Measurements from ENCODE around the gene ROCK2.
"Not testable (repeated sequence)": the region's sequence is repeated elsewhere in the genome, so short reads cannot be mapped to it uniquely, and the experiment has no call there.

ROCK2 gene

GRCh38 chr2:11275910-11276309 is 68.5 kb downstream of the ROCK2 start:
- ChIA-PET CTCF (no interaction called here), POLR2A (ENCODE audit: low non-redundant PET) (no interaction called here)
- no peak overlapping the region for H3K27ac ChIP-seq
- no peak for TF ChIP-seq CTCF (conservative IDR thresholded peaks at IDR 0.05; ENCODE audit: low read depth)
- no peak for DNase-seq (ENCODE audit: low spot score)

- H3K27ac ChIP-seq, result no peak overlapping the region
- no peak for DNase-seq (ENCODE audit: low spot score)
- POLR2A ChIA-PET (ENCODE audit: low non-redundant PET), result no interaction called here
- TF ChIP-seq CTCF (conservative IDR thresholded peaks at IDR 0.05; ENCODE audit: low read depth), result no peak
- CTCF ChIA-PET, result no interaction called here
These were observed 73.5 kb downstream of the ROCK2 start for GRCh38 chr2:11270891-11271290.

- no peak for DNase-seq (ENCODE audit: low spot score)
- CTCF ChIA-PET, result interaction anchor here (0.6 kb wide), 1 partner anchor 516 kb away, joined by 5 read pairs; no protein-coding TSS in a partner anchor
- H3K27ac ChIP-seq, result no peak overlapping the region
- TF ChIP-seq CTCF (conservative IDR thresholded peaks at IDR 0.05; ENCODE audit: low read depth), result no peak
- POLR2A ChIA-PET (ENCODE audit: low non-redundant PET), result no interaction called here
These were observed 76.5 kb downstream of the ROCK2 start for GRCh38 chr2:11267931-11268330.

GRCh38 chr2:11264818-11265217 is 79.6 kb downstream of the ROCK2 start:
- CTCF ChIA-PET, result no interaction called here
- DNase-seq (ENCODE audit: low spot score), result no peak
- no peak for TF ChIP-seq CTCF (conservative IDR thresholded peaks at IDR 0.05; ENCODE audit: low read depth)

GRCh38 chr2:11264007-11264406 is 80.4 kb downstream of the ROCK2 start:
- no peak overlapping the region for H3K27ac ChIP-seq
- no peak for TF ChIP-seq CTCF (conservative IDR thresholded peaks at IDR 0.05; ENCODE audit: low read depth)
- ChIA-PET CTCF (no interaction called here), POLR2A (ENCODE audit: low non-redundant PET) (no interaction called here)
- no peak for DNase-seq (ENCODE audit: low spot score)

More at GRCh38 chr2:11264818-11265217, 79.6 kb downstream of the ROCK2 start:
- H3K27ac ChIP-seq, result no peak overlapping the region
- POLR2A ChIA-PET (ENCODE audit: low non-redundant PET), result no interaction called here

- DNase-seq (ENCODE audit: low spot score), result no peak
- ChIA-PET CTCF (no interaction called here), POLR2A (ENCODE audit: low non-redundant PET) (no interaction called here)
- TF ChIP-seq CTCF (conservative IDR thresholded peaks at IDR 0.05; ENCODE audit: low read depth), result no peak
- no peak overlapping the region for H3K27ac ChIP-seq
These were observed 81.3 kb downstream of the ROCK2 start for GRCh38 chr2:11263177-11263576.

- DNase-seq (ENCODE audit: low spot score); H3K27ac ChIP-seq; POLR2A ChIA-PET (ENCODE audit: low non-redundant PET); CTCF ChIA-PET: not testable (repeated sequence)
These were observed 82.0 kb downstream of the ROCK2 start for GRCh38 chr2:11262438-11262837.

- H3K27ac ChIP-seq; POLR2A ChIA-PET (ENCODE audit: low non-redundant PET); DNase-seq (ENCODE audit: low spot score): not testable (repeated sequence)
- CTCF ChIA-PET, result interaction anchor here (0.6 kb wide), 1 partner anchor 12 kb away, joined by 3 read pairs; no protein-coding TSS in a partner anchor
These were observed 82.9 kb downstream of the ROCK2 start for GRCh38 chr2:11261564-11261963.
